HCT116 (cell line): ENCODE results near the gene CACNG5. TPM values are rescaled to one million over a fixed set of nuclear protein-coding genes. Genes with fewer than 3 reads are reported as not detected.

ENCODE experiments used
- ATAC-seq: fragments of 200-7000 bp; cut with Tn5 transposase; 2 replicates; pipeline ENCODE4 v1.9.1; 2020; ENCODE audit warnings: mild to moderate bottlenecking, moderate library complexity
- BruUV-seq: library from RNA; stranded (reverse); fragments of 400-500 nt; replicated peaks from 2 replicates; lab custom pipeline; 2021; lab: Mats Ljungman, UMichigan
- CTCF ChIA-PET: fragments of 300-600 bp; sonication (Branson Sonifier 250); formaldehyde crosslinking; loops from one replicate; lab custom pipeline; 2021; ENCODE audit warnings: antibody characterized with exemption; lab: Charles Lee
- POLR2A ChIA-PET: fragments of 300-600, 350-600 bp; sonication (Branson Sonifier 250); formaldehyde crosslinking; loops from one replicate; lab custom pipeline; 2021; ENCODE audit warnings: antibody characterized with exemption; lab: Charles Lee
- RAD21 ChIA-PET, 2 experiments: fragments of 300-600 bp; sonication (Branson Sonifier 250); formaldehyde crosslinking; loops; one replicate each; lab custom pipeline; 2023; ENCODE audit warnings: low total read pairs in 2 of 2; ENCODE audit not compliant: uncharacterized antibody in 2 of 2, unreplicated experiment in 2 of 2, low non-redundant PET in 1 of 2; lab: Charles Lee
- DNase-seq: peaks from one replicate; pipeline ENCODE4 v3.0.0-alpha.2; 2010; ENCODE audit warnings: low read depth, low spot score
- H2AFZ ChIP-seq: fragments of 200-600 bp; shearing (Covaris generic), sonication (generic); 2 replicates; pipeline ENCODE4 v1.6.1; 2017; ENCODE audit warnings: low read depth, mixed run types, mixed read lengths, antibody characterized with exemption, low read length; ENCODE audit not compliant: poor library complexity, severe bottlenecking
- H3K27ac ChIP-seq: 2 replicates; pipeline ENCODE4 v1.5.1; 2012; ENCODE audit warnings: low read depth, low read length
- H3K27me3 ChIP-seq: fragments of 200-600 bp; sonication (generic); 2 replicates; pipeline ENCODE4 v1.6.1; 2016; ENCODE audit warnings: mixed run types, low read length, mixed read lengths; ENCODE audit not compliant: insufficient read depth
- H3K36me3 ChIP-seq, 2 experiments: fragments of 200-500 bp in 1 of 2; fragments of 200-600 bp in 1 of 2; sonication (Bioruptor generic) in 1 of 2; sonication (generic) in 1 of 2; 2 replicates each; pipeline versions ENCODE4 v1.5.1 to v1.6.1; 2014 to 2016; ENCODE audit warnings: low read length in 2 of 2, inconsistent platforms in 1 of 2, mixed read lengths in 1 of 2, mixed run types in 1 of 2; ENCODE audit not compliant: insufficient read depth in 2 of 2, control insufficient read depth in 1 of 2
- H3K4me1 ChIP-seq, 2 experiments: fragments of 200-600 bp in 1 of 2; sonication (generic) in 1 of 2; 2 replicates each; pipeline versions ENCODE4 v1.5.1 to v1.6.1; 2012 to 2017; ENCODE audit warnings: low read length in 2 of 2, inconsistent platforms in 1 of 2, mild to moderate bottlenecking in 1 of 2, mixed read lengths in 1 of 2, mixed run types in 1 of 2, moderate library complexity in 1 of 2; ENCODE audit not compliant: insufficient read depth in 2 of 2, control insufficient read depth in 1 of 2
- H3K4me2 ChIP-seq: fragments of 200-600 bp; sonication (generic); 2 replicates; pipeline ENCODE4 v1.6.1; 2017; ENCODE audit warnings: mixed run types, low read length, mixed read lengths
- H3K4me3 ChIP-seq, 2 experiments: fragments of 200-600 bp in 1 of 2; sonication (generic) in 1 of 2; replicated peaks in 1 of 2; 2 replicates each; pipeline ENCODE4 v1.5.1; 2011 to 2016; ENCODE audit warnings: low read length in 2 of 2, control low read depth in 1 of 2, low read depth in 1 of 2, mild to moderate bottlenecking in 1 of 2, mixed read lengths in 1 of 2, mixed run types in 1 of 2
- H3K79me2 ChIP-seq: fragments of 200-600 bp; sonication (generic); 2 replicates; pipeline ENCODE4 v1.6.1; 2017; ENCODE audit warnings: mild to moderate bottlenecking, mixed run types, low read length, moderate library complexity, mixed read lengths; ENCODE audit not compliant: insufficient read depth
- H3K9ac ChIP-seq: fragments of 200-600 bp; sonication (generic); 2 replicates; pipeline ENCODE4 v1.6.1; 2016; ENCODE audit warnings: low read length, mixed read lengths
- H3K9me2 ChIP-seq: fragments of 200-600 bp; sonication (generic), shearing (Covaris generic); 2 replicates; pipeline ENCODE4 v1.6.1; 2017; ENCODE audit warnings: mixed run types, mild to moderate bottlenecking, moderate library complexity; ENCODE audit not compliant: insufficient read depth
- H3K9me3 ChIP-seq, 2 experiments: fragments of 200-500 bp in 1 of 2; fragments of 200-600 bp in 1 of 2; sonication (Bioruptor generic) in 1 of 2; sonication (generic) in 1 of 2; 2 replicates each; pipeline ENCODE4 v1.6.1; 2014 to 2017; ENCODE audit warnings: low read length in 2 of 2, mixed read lengths in 2 of 2, inconsistent platforms in 1 of 2, low read depth in 1 of 2, mild to moderate bottlenecking in 1 of 2, mixed run types in 1 of 2, moderate library complexity in 1 of 2; ENCODE audit not compliant: control insufficient read depth in 1 of 2, insufficient read depth in 1 of 2
- H4K20me1 ChIP-seq: fragments of 200-600 bp; sonication (generic), shearing (Covaris generic); 2 replicates; pipeline ENCODE4 v1.6.1; 2017; ENCODE audit warnings: mixed run types, mild to moderate bottlenecking, moderate library complexity; ENCODE audit not compliant: insufficient read depth
- CBX3 ChIP-seq: IDR thresholded peaks from 2 replicates; pipeline ENCODE4 v1.6.1; 2012; ENCODE audit warnings: low read depth
- EGR1 ChIP-seq: IDR thresholded peaks from 2 replicates; pipeline ENCODE4 v1.6.1; 2012; ENCODE audit warnings: low read depth
- EZH2phosphoT487 ChIP-seq: fragments of 200-600 bp; IDR thresholded peaks from 2 replicates; pipeline ENCODE4 v1.6.1; 2018; ENCODE audit warnings: antibody characterized with exemption, borderline replicate concordance
- SIN3A ChIP-seq: IDR thresholded peaks from 2 replicates; pipeline ENCODE4 v1.6.1; 2012; ENCODE audit warnings: low read depth
- TCF7L2 ChIP-seq: IDR thresholded peaks from 2 replicates; pipeline ENCODE4 v1.7.0; 2011; ENCODE audit warnings: borderline replicate concordance, inconsistent platforms; ENCODE audit not compliant: insufficient read depth, insufficient read length; ENCODE audit errors: extremely low read depth
- YY1 ChIP-seq: IDR thresholded peaks from 2 replicates; pipeline ENCODE4 v1.6.1; 2011; ENCODE audit warnings: low read length, low read depth, moderate library complexity, mild to moderate bottlenecking; ENCODE audit not compliant: insufficient replicate concordance; ENCODE audit errors: extremely low read depth
- ZFX ChIP-seq: fragments of 450-650 bp; IDR thresholded peaks from 2 replicates; pipeline ENCODE4 v1.6.1; 2017
- intact Hi-C: fragments of 100-400 bp; cut with micrococcal nuclease; formaldehyde crosslinking; loops from 2 replicates; pipeline ENCODE4 v1.10.0; 2022
- total RNA-seq: library from RNA; stranded (reverse); gene quantifications from one replicate; pipeline ENCODE4 v1.2.1, GENCODE V29; 2021; ENCODE audit not compliant: unreplicated experiment
- TF ChIP-seq, protein P1 (sequence below), 3 experiments: fragments of 200-600 bp in 1 of 3; sonication (generic) in 1 of 3; IDR thresholded peaks in 2 of 3; conservative IDR thresholded peaks in 1 of 3; 2 replicates each; pipeline ENCODE4 v1.5.1; 2012 to 2017; ENCODE audit warnings: low read depth in 2 of 3, low read length in 2 of 3, antibody characterized with exemption in 1 of 3, borderline replicate concordance in 1 of 3, control low read depth in 1 of 3, mild to moderate bottlenecking in 1 of 3, mixed read lengths in 1 of 3, mixed run types in 1 of 3, moderate library complexity in 1 of 3; ENCODE audit not compliant: insufficient read depth in 1 of 3
- TF ChIP-seq, protein P2 (sequence below): IDR thresholded peaks from 2 replicates; pipeline ENCODE4 v1.6.1; 2012; ENCODE audit warnings: low read depth

Gene CACNG5
- total RNA-seq, 1 experiment from 2014 or later = not detected

DNA sequence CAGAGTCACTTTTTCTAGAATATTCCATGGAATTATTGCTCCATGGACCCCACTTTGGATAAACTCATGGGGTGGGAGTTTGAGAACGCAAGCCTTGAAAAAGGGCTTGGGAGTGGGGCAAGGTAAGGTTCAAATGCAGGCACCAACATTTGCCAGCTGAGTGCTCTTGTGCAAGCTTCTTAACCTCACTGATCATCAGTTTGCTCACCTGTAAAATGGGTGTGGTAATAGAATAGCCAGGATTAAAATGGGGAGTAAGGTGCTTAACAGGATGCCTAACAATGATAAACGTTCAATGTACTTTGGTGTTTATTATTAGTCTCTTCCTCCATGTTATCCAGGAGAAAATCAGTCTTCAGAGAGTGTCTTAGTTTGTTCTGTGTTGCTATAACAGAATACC lies 39.0 kb downstream of the CACNG5 start (continued):
- TF ChIP-seq, protein P1, sequence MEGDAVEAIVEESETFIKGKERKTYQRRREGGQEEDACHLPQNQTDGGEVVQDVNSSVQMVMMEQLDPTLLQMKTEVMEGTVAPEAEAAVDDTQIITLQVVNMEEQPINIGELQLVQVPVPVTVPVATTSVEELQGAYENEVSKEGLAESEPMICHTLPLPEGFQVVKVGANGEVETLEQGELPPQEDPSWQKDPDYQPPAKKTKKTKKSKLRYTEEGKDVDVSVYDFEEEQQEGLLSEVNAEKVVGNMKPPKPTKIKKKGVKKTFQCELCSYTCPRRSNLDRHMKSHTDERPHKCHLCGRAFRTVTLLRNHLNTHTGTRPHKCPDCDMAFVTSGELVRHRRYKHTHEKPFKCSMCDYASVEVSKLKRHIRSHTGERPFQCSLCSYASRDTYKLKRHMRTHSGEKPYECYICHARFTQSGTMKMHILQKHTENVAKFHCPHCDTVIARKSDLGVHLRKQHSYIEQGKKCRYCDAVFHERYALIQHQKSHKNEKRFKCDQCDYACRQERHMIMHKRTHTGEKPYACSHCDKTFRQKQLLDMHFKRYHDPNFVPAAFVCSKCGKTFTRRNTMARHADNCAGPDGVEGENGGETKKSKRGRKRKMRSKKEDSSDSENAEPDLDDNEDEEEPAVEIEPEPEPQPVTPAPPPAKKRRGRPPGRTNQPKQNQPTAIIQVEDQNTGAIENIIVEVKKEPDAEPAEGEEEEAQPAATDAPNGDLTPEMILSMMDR (IDR thresholded peaks at IDR 0.05 in 2 of 3, conservative IDR thresholded peaks at IDR 0.05 in 1 of 3; ENCODE audit: borderline replicate concordance in 1 of 3, insufficient read depth in 1 of 3, low read depth in 2 of 3, low read length in 2 of 3) = no peak
- TF ChIP-seq, all 23 proteins: peak for 0

DNA sequence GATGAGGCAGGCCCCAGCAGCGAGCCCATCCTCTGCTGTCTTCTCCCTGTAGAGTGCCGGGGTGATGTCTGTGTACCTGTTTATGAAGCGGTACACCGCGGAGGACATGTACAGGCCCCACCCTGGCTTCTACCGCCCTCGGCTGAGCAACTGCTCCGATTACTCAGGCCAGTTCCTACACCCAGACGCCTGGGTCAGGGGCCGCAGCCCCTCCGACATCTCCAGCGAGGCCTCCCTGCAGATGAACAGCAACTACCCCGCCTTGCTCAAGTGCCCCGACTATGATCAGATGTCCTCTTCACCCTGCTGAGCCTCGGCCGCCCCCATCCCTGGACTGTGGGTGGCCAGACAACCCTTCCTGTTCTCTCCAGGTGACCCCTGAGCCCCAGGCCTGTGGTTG lies 50.0 kb downstream of the CACNG5 start:
- TF ChIP-seq ZFX = no peak
- H3K4me3 ChIP-seq = no peak overlapping the region
- DNase-seq (no peak), ATAC-seq (0 out of 2 replicates have a peak, but pooled peaks have one; percentile 14)
- ChIA-PET CTCF (no interaction called here), RAD21 (no interaction called here), POLR2A (no interaction called here)
- H3K27ac ChIP-seq = no peak overlapping the region
- H2AFZ ChIP-seq = no peak overlapping the region
- BruUV-seq = no TSS peak
- H3K9ac ChIP-seq = no peak overlapping the region
- no peaks in the 10 kb centered on the region for H3K79me2 ChIP-seq
- no peaks in the 10 kb centered on the region for H3K36me3 ChIP-seq
- H3K9me2 ChIP-seq = no peaks in the 10 kb centered on the region
- peaks cover 2 to 4% of the 10 kb centered on the region in 2 experiments; a peak in 3 of 4 replicates for H3K9me3 ChIP-seq
- no peaks in the 10 kb centered on the region for H4K20me1 ChIP-seq
- no peaks in the 10 kb centered on the region for H3K4me1 ChIP-seq
- H3K4me2 ChIP-seq = no peak overlapping the region
- H3K27me3 ChIP-seq = no peaks in the 10 kb centered on the region
- intact Hi-C loops = no loop called here

DNA sequence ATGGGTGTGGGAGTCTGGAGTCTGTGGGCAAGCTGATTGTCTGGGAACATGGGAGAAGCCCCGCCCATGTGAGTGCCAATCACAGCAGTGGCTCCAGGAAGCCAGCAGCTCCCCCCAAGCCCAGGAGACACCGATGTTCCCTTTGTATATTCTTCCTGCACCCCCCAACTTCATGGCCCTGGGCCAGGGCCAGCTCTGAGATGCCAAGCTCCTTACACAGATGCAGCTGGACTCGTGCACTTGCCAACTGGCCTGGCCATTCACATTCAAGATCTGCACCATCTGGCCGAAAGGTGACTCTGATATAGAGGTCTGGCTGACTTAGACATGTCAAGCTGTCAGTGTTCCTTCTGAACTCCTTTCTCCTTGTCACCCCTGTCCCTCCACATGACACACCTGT lies 50.5 kb downstream of the CACNG5 start:
- no peaks in the 10 kb centered on the region for H3K79me2 ChIP-seq
- no peaks in the 10 kb centered on the region for H3K36me3 ChIP-seq
- BruUV-seq = no TSS peak
- no peak overlapping the region for H3K9ac ChIP-seq
- H3K9me3 ChIP-seq = no peaks in the 10 kb centered on the region; a peak in 1 of 4 replicates
- TF ChIP-seq SIN3A (no peak), YY1 (no peak), CBX3 (no peak), EGR1 (no peak), EZH2phosphoT487 (no peak), TCF7L2 (no peak)
- TF ChIP-seq, protein P2, sequence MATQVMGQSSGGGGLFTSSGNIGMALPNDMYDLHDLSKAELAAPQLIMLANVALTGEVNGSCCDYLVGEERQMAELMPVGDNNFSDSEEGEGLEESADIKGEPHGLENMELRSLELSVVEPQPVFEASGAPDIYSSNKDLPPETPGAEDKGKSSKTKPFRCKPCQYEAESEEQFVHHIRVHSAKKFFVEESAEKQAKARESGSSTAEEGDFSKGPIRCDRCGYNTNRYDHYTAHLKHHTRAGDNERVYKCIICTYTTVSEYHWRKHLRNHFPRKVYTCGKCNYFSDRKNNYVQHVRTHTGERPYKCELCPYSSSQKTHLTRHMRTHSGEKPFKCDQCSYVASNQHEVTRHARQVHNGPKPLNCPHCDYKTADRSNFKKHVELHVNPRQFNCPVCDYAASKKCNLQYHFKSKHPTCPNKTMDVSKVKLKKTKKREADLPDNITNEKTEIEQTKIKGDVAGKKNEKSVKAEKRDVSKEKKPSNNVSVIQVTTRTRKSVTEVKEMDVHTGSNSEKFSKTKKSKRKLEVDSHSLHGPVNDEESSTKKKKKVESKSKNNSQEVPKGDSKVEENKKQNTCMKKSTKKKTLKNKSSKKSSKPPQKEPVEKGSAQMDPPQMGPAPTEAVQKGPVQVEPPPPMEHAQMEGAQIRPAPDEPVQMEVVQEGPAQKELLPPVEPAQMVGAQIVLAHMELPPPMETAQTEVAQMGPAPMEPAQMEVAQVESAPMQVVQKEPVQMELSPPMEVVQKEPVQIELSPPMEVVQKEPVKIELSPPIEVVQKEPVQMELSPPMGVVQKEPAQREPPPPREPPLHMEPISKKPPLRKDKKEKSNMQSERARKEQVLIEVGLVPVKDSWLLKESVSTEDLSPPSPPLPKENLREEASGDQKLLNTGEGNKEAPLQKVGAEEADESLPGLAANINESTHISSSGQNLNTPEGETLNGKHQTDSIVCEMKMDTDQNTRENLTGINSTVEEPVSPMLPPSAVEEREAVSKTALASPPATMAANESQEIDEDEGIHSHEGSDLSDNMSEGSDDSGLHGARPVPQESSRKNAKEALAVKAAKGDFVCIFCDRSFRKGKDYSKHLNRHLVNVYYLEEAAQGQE = no peak
- TF ChIP-seq, protein P1 (IDR thresholded peaks at IDR 0.05 in 2 of 3, conservative IDR thresholded peaks at IDR 0.05 in 1 of 3; ENCODE audit: borderline replicate concordance in 1 of 3, insufficient read depth in 1 of 3, low read depth in 2 of 3, low read length in 2 of 3) = no peak
- H3K4me3 ChIP-seq = no peak overlapping the region
- no peaks in the 10 kb centered on the region for H3K27me3 ChIP-seq
- POLR2A ChIA-PET = no interaction called here
- no peak overlapping the region for H3K4me2 ChIP-seq
- no peaks in the 10 kb centered on the region for H3K4me1 ChIP-seq
- DNase-seq (no peak), ATAC-seq (peak; percentile 34; the same call in 1 of the 2 replicates)
- intact Hi-C loops = no loop called here
- RAD21 ChIA-PET = no interaction called here
- H4K20me1 ChIP-seq = no peaks in the 10 kb centered on the region
- H3K9me2 ChIP-seq = no peaks in the 10 kb centered on the region
- H3K27ac ChIP-seq = no peak overlapping the region
- no peak overlapping the region for H2AFZ ChIP-seq
- CTCF ChIA-PET = no interaction called here
